Fibroblast of upper back skin (primary cell): ENCODE measurements around the gene EIF4A2.
"Not testable (repeated sequence)": the region's sequence is repeated elsewhere in the genome, so short reads cannot be mapped to it uniquely, and the experiment has no call there.

ENCODE experiments used
- DNase-seq: peaks from one replicate; pipeline ENCODE4 v3.0.0-alpha.2; 2013

The EIF4A2 gene

DNA sequence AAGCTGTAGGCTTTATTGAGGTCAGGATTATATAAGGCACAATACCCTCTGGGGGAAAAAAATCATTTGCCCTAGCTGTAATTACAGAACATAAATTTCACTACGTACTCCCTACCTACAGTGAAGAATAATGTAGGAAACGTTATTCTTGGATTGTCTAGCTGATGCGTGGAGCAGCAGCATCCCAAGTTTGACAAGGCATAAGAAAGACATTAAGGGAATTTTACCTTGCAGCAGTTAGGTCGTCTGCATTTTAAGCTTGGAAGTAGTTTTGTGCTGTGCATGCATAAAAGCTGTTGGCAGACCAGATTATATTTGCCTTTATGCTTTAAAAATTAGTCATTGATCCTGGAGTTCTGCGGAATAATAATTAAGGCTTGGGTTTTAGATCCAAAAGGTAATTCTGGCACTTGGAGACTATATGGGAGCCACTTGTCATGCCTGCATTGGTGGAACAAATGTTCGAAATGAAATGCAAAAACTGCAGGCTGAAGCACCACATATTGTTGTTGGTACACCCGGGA, 2.2 kb downstream of the EIF4A2 start:
- DNase-seq = no peak

GRCh38 chr3:186786922-186787321, 3.5 kb downstream of the EIF4A2 start:
- DNase-seq = no peak

DNA sequence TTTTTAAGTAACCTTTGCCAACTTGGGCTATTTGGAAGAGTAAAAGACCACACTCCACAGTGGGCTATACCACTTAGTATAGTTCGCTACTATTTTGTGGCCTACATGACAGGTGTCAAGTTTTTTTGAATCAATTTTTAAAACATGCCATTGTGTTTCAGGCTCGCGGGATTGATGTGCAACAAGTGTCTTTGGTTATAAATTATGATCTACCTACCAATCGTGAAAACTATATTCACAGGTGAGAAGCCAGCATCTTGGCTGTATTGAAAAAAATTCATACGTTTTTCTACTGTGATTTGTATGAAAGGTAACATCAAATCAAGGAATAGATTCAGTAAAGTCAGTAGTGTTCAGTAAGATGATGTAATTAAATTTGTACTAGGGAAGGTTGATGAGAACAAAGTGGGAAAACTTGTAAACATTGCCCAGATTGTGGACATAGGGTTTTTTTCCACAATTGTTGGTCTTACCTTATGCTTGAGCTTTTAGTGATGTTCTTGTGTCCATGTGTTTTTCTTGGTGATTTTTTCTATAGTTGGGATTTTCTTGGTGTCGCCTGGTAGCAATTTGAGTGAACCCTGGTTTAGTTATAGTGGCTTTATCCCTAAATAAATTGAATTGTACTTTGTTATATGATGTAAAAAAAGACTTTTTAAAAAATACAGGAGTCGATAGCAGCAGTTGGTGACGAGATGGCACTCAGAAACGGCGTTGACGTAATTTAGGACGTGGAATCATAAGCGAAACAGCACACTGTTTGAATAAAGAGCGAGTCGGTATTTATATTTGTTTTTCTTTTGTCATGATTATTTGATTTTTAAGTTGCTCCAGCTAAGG, 4.5 kb downstream of the EIF4A2 start:
- no peak for DNase-seq

DNA sequence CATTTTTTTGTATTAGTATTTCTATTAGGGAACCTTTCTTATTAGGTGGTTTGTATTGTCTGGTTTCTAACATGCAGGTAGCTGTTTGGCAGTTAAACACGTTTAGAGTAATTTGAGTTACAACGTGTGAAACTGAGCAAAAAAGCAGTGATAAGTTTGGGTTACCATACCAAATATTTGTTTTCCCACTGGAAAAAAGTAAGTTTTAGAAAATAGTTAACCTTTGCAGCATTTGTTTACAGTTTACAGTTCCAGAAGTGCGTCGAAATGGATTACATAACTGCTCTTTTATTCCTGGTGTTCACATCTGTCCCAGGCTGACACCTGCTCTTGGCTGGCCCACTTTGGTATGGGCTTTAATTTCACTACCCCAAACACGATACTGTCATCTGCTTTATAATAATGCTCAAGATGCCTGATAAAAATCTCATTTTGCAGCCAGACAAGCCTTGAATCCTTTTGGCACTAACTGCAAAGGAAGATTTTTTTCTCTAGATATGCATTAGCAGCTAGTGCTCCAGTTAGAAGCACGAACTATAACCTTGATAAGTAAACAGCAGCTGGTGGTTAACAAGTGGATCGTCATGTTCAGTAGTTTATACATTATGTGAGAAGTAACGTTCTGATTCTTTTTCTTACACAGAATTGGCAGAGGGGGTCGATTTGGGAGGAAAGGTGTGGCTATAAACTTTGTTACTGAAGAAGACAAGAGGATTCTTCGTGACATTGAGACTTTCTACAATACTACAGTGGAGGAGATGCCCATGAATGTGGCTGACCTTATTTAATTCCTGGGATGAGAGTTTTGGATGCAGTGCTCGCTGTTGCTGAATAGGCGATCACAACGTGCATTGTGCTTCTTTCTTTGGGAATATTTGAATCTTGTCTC, 5.3 kb downstream of the EIF4A2 start:
- DNase-seq = no peak

DNA sequence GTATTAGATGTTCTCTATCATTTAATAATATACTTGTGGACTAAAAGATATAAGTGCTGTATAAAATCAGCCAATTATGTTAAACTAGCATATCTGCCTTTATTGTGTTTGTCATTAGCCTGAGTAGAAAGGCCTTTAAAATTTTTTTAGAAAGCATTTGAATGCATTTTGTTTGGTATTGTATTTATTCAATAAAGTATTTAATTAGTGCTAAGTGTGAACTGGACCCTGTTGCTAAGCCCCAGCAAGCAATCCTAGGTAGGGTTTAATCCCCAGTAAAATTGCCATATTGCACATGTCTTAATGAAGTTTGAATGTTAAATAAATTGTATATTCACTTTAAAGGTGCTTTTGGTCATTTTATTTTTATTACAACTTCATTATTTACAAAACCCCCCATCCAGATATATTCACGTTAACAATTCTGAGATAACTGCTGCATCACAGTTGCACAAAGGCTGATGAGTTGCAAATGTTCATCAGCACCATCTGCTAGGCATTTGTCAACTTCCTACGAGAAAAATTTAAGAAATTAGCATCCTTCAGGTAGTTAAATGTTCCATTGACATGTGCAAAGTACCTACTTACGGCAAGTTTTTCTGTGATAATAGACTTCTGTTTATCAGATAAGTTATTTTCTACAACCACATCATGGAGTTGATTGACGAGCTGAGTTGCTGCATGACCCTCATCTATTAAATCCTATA, 6.3 kb downstream of the EIF4A2 start:
- DNase-seq = no peak

DNA sequence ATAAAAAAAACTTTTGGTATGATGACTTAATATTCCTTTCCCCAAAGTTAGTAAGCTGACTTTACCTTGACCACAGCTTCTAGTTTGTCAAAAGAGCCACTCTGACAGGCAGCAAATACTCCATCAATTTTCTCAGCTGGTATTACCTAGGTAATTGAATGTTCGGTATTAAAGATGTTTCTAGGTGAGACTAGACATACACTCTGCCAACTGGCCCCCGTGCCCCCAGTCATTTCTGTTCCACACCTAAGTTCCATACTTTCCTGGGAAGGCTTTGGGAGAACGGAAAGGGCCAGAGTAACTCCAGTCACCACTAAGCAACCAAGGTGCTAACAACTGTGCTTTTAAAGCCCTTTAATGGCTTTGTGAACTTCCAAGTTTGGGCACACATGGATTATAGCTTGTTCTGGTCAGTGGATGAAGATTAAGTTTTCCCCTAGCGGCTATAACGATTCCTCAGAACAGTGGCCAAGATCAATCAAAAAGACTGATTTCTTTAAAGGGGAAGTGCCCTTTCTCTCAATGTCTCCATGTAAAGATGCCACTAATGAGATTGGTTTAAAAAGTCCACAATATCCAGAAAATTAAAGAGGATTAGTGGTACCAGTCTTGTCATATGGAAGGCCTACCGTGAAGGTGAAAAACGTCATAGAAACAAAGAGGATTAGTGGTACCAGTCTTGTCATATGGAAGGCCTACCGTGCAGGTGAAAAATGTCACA, 7.0 kb downstream of the EIF4A2 start:
- peak; percentile 51 for DNase-seq

- DNase-seq = no peak
Observed at GRCh38 chr3:186798239-186798874, 15.0 kb downstream of the EIF4A2 start.

DNA sequence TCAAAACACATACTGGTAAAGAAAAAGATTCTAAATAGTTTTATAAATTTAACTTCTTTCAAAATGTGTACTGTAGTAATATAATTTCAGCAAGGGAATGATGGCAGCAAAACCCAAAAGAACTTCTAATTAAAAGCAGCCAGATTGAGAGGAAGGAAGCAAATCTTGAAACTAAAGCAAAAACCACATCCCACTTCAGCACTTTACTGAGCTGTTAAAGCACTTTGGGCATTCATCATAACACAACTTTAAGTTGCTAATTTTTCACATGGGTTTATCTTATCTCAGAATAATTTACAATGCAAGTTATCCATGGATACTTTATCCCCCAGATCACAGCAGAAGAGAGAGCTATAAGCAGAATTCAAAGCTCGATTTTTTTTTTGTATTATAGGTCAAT, 16.9 kb downstream of the EIF4A2 start:
- DNase-seq = no peak

GRCh38 chr3:186802701-186803100, 19.3 kb downstream of the EIF4A2 start:
- no peak for DNase-seq

DNA sequence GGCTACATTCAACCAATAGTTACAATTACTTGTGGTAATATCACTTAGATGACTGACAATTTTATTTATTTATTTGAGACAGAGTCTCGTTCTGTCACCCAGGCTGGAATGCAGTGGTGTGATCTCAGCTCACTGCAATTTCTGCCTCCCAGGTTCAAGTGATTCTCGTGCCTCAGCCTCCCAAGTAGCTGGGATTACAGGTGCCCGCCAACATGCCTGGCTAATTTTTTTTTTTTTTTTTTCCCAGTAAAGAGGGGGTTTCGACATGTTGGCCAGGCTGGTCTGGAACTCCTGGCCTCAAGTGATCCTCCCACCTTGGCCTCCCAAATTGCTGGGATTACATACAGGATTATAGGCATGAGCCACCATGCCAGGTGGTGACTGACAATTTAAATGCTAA, 20.1 kb downstream of the EIF4A2 start:
- DNase-seq = not testable (repeated sequence)

GRCh38 chr3:186806089-186807055, 23.0 kb downstream of the EIF4A2 start, which contains the start of gene RFC4:
Gene RFC4, minus strand, starts transcription at chr3:186806482. Its CDS starts 1,769 bp downstream, at chr3:186804713.
- DNase-seq = peak; percentile 70

DNA sequence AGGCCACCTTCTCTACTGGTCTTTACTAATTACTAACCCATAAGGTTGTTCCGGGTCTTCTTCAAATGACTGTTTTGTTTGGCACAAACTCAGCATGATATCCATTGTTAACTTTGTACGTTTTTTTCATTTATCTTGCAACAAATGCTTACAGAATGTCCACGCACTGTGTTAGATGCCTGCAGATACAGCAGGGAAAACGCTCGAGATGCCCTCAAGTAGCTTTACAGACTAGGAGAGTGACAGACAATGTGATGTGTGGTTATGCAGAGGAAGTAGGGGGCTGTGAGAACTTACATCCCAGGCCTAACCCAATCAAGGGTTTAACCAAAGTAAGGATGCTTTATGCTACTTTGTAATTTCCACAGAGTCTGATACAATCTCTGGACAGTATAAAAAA, 23.9 kb downstream of the EIF4A2 start:
- no peak for DNase-seq

GRCh38 chr3:186810336-186810996, 27.1 kb downstream of the EIF4A2 start:
- no peak for DNase-seq

DNA sequence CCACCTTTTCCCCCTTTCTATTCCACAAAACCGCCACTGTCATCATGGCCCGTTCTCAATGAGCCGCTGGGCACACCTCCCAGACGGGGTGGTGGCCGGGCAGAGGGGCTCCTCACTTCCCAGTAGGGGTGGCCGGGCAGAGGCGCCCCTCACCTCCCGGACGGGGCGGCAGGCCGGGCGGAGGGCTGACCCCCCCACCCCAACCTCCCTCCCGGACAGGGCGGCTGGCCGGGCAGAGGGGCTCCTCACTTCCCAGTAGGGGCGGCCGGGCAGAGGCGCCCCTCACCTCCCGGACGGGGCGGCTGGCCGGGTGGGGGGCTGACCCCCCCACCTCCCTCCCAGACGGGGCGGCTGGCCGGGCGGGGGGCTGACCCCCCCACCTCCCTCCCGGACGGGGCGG, 27.9 kb downstream of the EIF4A2 start:
- DNase-seq = not testable (repeated sequence)

DNA sequence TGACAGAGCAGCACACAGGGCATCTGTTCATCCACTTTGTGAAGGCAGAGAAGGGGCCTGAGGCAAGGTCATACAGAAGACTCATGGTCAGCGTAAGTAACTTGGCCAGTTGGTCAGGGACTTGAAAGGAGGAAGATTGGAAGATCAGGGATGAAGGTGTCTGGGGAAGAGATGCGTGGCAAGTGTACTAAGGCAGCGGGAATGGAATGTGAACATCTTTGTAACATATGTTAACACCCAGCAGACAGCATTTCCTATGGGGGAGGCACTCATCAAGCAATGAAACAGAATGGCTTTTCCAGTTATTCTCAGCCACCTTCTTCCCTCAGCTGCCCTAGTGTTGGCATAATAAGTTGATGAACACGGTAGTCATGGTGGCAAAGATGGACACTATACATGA, 30.7 kb downstream of the EIF4A2 start:
- DNase-seq = peak; percentile 33

DNA sequence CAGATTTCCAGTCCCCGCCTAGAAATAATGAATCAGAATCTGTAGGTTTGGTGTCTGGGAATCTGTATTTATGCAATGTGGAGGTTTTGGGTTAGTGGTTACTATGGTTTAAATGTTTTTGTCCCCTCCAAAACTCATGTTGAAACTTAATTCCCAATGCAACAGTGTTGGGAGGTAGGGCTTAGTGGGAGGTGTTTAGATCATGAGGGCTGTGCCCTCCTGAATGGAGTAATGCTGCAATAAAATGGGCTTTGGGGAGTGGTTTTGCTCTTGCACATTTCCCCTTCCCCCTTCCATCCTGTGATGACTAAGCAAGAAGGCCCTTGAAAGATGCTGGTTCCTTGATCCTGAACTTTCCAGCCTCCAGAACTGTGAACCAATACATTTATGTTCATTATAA, 32.1 kb downstream of the EIF4A2 start:
- DNase-seq = peak; percentile 86

GRCh38 chr3:186818516-186818915, 35.1 kb downstream of the EIF4A2 start:
- DNase-seq = no peak

DNA sequence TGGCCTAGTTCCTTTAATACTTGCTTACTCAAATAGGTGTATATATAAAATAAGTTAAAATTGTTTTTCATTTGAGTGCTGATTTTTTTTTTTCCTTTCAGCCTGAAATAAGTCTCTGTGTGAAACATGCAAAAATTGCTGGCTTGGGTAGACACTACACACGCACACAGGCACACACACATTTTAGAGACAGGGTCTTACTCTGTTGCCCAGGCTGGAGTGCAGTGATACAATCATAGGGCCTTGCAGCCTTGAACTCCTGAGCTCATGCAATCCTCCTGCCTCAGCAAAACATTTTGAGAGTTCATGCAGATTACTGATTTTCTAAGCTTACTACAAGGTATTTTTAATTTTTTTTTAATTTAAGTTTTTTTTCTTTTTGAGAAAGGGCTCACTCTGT, 35.6 kb downstream of the EIF4A2 start:
- DNase-seq = no peak

- peak; percentile 86 for DNase-seq
Observed at GRCh38 chr3:186821429-186822387, 38.3 kb downstream of the EIF4A2 start.
